K562 (cell line): ENCODE results near the gene TMTC2.

ENCODE experiments used
- POLR2A ChIP-seq: fragments of 450-650 bp; conservative IDR thresholded peaks from 2 replicates; pipeline ENCODE4 v1.6.1; 2016
- POLR3A ChIP-seq: IDR thresholded peaks from 2 replicates; pipeline ENCODE4 v1.6.1; 2011; ENCODE audit warnings: borderline replicate concordance, mild to moderate bottlenecking, moderate library complexity; ENCODE audit not compliant: insufficient read length, insufficient read depth; ENCODE audit errors: extremely low read depth
- REST ChIP-seq, 2 experiments: fragments of 450-650 bp; formaldehyde crosslinking in 1 of 2; IDR thresholded peaks; 2 replicates each; pipeline versions ENCODE4 v1.4.0 to v1.6.1; 2014 to 2020; ENCODE audit warnings: mild to moderate bottlenecking in 2 of 2, borderline replicate concordance in 1 of 2, low read depth in 1 of 2
- SPI1 ChIP-seq: IDR thresholded peaks from 2 replicates; pipeline ENCODE4 v1.6.1; 2011; ENCODE audit warnings: low read depth, low read length, control low read depth, borderline replicate concordance

GRCh38 chr12:83136411-83136810 lies 449.7 kb downstream of the TMTC2 start:
- TF ChIP-seq POLR3A, result no peak
- TF ChIP-seq POLR2A, result no peak
- TF ChIP-seq REST (IDR thresholded peaks at IDR 0.05; ENCODE audit: borderline replicate concordance), result no peak
- no peak for TF ChIP-seq REST (CRISPR knock-in tag; IDR thresholded peaks at IDR 0.05; ENCODE audit: low read depth)
- TF ChIP-seq SPI1, result no peak
